ENCODE measurements around the gene TMEM63A.

The TMEM63A gene

GRCh38 chr1:225882694-225883615 is 775 bp upstream of the TMEM63A start:
- Histone ChIP-seq H3K9me2 (replicated peaks; ENCODE audit: control insufficient read depth, low read length) (no peaks in the 10 kb centered on the region), H3K4me1 (ENCODE audit: control insufficient read depth, low read length) (peaks cover 18% of the 10 kb centered on the region), H3K79me2 (ENCODE audit: control insufficient read depth, low read length) (no peaks in the 10 kb centered on the region), H3K27me3 (ENCODE audit: control insufficient read depth, low read length) (peaks cover 41% of the 10 kb centered on the region), H3K27ac (ENCODE audit: low read depth, low read length) (no peak overlapping the region), H3K4me3 (ENCODE audit: low read length) (peak overlapping the region; percentile 81), H4K20me1 (ENCODE audit: control insufficient read depth, insufficient read depth, low read depth, low read length) (no peaks in the 10 kb centered on the region), H3K4me2 (ENCODE audit: low read length) (peak overlapping the region; percentile 80), H3K9me3 (ENCODE audit: control insufficient read depth, insufficient read depth, low read length) (no peaks in the 10 kb centered on the region), H3F3A (ENCODE audit: control insufficient read depth, insufficient read depth) (no peaks in the 10 kb centered on the region), H3K36me3 (ENCODE audit: control insufficient read depth, low read length) (no peaks in the 10 kb centered on the region)
- TF ChIP-seq EZH2phosphoT487 (IDR thresholded peaks at IDR 0.05; ENCODE audit: borderline replicate concordance, low read length), result no peak
- TF ChIP-seq CTCF (IDR thresholded peaks at IDR 0.05; ENCODE audit: low read depth, low read length, poor library complexity, severe bottlenecking), result no peak

DNA sequence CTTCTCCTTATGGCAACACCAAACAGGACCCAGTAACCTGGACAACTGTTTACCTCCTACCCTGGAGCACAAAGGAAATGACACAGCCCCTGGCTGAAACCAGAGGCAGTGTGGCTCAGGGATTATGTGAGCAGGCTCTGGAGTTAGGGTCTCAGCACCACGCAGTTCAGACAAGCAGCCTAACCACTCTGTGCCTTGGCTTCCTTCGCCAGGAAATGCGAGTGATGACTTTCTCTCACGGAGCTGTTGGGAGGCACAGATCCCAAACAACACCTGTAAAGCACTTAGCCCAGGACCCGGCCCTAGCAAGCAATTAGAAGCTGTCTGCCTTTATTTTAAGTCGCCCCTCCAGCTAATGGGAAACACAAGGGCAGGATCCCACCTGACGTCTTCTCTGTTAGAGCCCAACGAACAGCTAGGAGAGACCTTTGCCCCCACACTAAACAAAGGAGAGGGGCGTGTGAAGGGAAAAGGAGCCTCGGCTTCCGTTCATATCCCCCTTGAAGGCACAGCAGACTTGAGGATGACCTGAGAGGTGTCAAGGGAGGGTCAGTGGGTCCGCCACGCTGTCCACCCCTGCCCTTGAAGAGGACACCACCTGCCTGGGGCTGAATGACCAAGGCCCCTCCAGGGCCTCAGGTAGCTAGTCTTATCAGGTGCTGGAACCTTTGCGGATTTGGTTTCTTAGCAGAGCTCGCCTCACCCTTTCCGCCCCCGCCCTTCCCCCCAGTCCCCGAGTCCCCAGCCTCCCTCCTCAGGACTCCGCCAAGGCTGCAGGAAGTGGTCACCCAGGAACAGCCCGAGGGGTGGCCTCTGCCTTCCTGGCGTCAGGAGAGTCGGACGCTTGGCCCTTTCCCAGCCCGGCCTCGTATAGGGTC is 860 bp downstream of the TMEM63A start:
- Histone ChIP-seq H3K9me2 (replicated peaks; ENCODE audit: control insufficient read depth, low read length) (no peaks in the 10 kb centered on the region), H3K4me3 (ENCODE audit: low read length) (peak overlapping the region; percentile 81), H3K79me2 (ENCODE audit: control insufficient read depth, low read length) (no peaks in the 10 kb centered on the region), H3K9me3 (ENCODE audit: control insufficient read depth, insufficient read depth, low read length) (no peaks in the 10 kb centered on the region), H3K4me2 (ENCODE audit: low read length) (peak overlapping the region; percentile 80), H3K27ac (ENCODE audit: low read depth, low read length) (no peak overlapping the region), H3K27me3 (ENCODE audit: control insufficient read depth, low read length) (peaks cover 45% of the 10 kb centered on the region), H3F3A (ENCODE audit: control insufficient read depth, insufficient read depth) (no peaks in the 10 kb centered on the region), H3K36me3 (ENCODE audit: control insufficient read depth, low read length) (no peaks in the 10 kb centered on the region), H3K4me1 (ENCODE audit: control insufficient read depth, low read length) (peaks cover 18% of the 10 kb centered on the region), H4K20me1 (ENCODE audit: control insufficient read depth, insufficient read depth, low read depth, low read length) (no peaks in the 10 kb centered on the region)
- no peak for TF ChIP-seq CTCF (IDR thresholded peaks at IDR 0.05; ENCODE audit: low read depth, low read length, poor library complexity, severe bottlenecking)
- TF ChIP-seq EZH2phosphoT487 (IDR thresholded peaks at IDR 0.05; ENCODE audit: borderline replicate concordance, low read length), result 0 out of 2 replicates have a peak, but pooled peaks have one; percentile 25

DNA sequence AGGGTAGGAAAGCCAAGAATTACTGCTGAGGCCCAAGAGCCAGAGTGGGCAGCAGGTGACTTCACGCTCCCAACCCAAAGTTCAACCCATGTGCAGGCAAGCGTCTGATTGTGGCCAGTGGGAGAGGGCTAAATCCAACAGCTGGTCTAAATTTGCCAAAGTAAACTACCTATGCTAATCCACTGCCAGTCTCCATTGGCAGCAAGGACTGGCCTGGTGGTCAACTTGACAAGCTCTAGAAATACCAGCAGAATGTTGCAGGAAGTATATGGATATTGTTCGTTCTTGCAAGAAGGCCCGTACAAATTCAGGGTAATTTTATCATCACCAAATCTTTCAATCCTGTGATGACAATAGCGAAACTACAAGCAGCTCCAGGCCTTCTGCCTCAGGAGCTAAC is 1.5 kb downstream of the TMEM63A start:
- Histone ChIP-seq H4K20me1 (ENCODE audit: control insufficient read depth, insufficient read depth, low read depth, low read length) (no peaks in the 10 kb centered on the region), H3K79me2 (ENCODE audit: control insufficient read depth, low read length) (no peaks in the 10 kb centered on the region), H3K9me2 (replicated peaks; ENCODE audit: control insufficient read depth, low read length) (no peaks in the 10 kb centered on the region), H3K27ac (ENCODE audit: low read depth, low read length) (no peak overlapping the region), H3K4me1 (ENCODE audit: control insufficient read depth, low read length) (peaks cover 18% of the 10 kb centered on the region), H3K36me3 (ENCODE audit: control insufficient read depth, low read length) (no peaks in the 10 kb centered on the region), H3F3A (ENCODE audit: control insufficient read depth, insufficient read depth) (no peaks in the 10 kb centered on the region), H3K9me3 (ENCODE audit: control insufficient read depth, insufficient read depth, low read length) (no peaks in the 10 kb centered on the region), H3K27me3 (ENCODE audit: control insufficient read depth, low read length) (peaks cover 45% of the 10 kb centered on the region), H3K4me2 (ENCODE audit: low read length) (no peak overlapping the region), H3K4me3 (ENCODE audit: low read length) (no peak overlapping the region)
- TF ChIP-seq EZH2phosphoT487 (IDR thresholded peaks at IDR 0.05; ENCODE audit: borderline replicate concordance, low read length) (no peak), CTCF (IDR thresholded peaks at IDR 0.05; ENCODE audit: low read depth, low read length, poor library complexity, severe bottlenecking) (no peak)

All from DOHH2 (cell line).